ENCODE measurements around the gene MTA2.
"Not testable (repeated sequence)": the region's sequence is repeated elsewhere in the genome, so short reads cannot be mapped to it uniquely, and the experiment has no call there.

MTA2 gene

GRCh38 chr11:62565100-62565802 lies 36.4 kb downstream of the MTA2 start:
- no peak for DNase-seq

- not testable (repeated sequence) for DNase-seq
Measured at GRCh38 chr11:62561677-62562230, 39.9 kb downstream of the MTA2 start.

- no peak for DNase-seq
Measured at GRCh38 chr11:62560566-62561103, 41.0 kb downstream of the MTA2 start.

GRCh38 chr11:62559626-62560025 lies 42.0 kb downstream of the MTA2 start:
- not testable (repeated sequence) for DNase-seq

- DNase-seq: no peak
Measured at GRCh38 chr11:62559204-62559603, 42.5 kb downstream of the MTA2 start.

GRCh38 chr11:62558669-62559068 lies 43.0 kb downstream of the MTA2 start:
- no peak for DNase-seq

- DNase-seq: no peak
Measured at GRCh38 chr11:62556875-62557631, 44.6 kb downstream of the MTA2 start.

- peak; percentile 36 for DNase-seq
Measured at GRCh38 chr11:62556108-62556874, 45.4 kb downstream of the MTA2 start.

GRCh38 chr11:62555464-62556107 lies 46.1 kb downstream of the MTA2 start:
- no peak for DNase-seq

GRCh38 chr11:62554387-62555167 lies 47.1 kb downstream of the MTA2 start:
- no peak for DNase-seq

GRCh38 chr11:62553839-62554361 lies 47.8 kb downstream of the MTA2 start:
- no peak for DNase-seq

GRCh38 chr11:62553080-62553838 lies 48.4 kb downstream of the MTA2 start:
- DNase-seq: no peak

- DNase-seq: no peak
Measured at GRCh38 chr11:62552485-62553079, 49.1 kb downstream of the MTA2 start.

GRCh38 chr11:62550478-62550877 lies 51.2 kb downstream of the MTA2 start:
- DNase-seq: not testable (repeated sequence)

- DNase-seq: no peak
Measured at GRCh38 chr11:62548545-62549335, 52.9 kb downstream of the MTA2 start.

- no peak for DNase-seq
Measured at GRCh38 chr11:62547691-62548281, 53.9 kb downstream of the MTA2 start.

GRCh38 chr11:62546929-62547625 lies 54.6 kb downstream of the MTA2 start:
- DNase-seq: no peak

GRCh38 chr11:62546244-62546928 lies 55.3 kb downstream of the MTA2 start, which contains the start of gene AHNAK:
TSS of gene AHNAK (minus strand) at chr11:62546806. CDS start at chr11:62536098, 10,708 bp downstream.
- DNase-seq: no peak

All from DMS79 treated with DMSO at 0.1 percent for 48 hours (cell line).